NCI-H2107 (cell line): ENCODE measurements around the gene CD151.
A peak's percentile ranks its signal among the peaks of the same experiment; 100 is the strongest.

ENCODE experiments used
- DNase-seq: peaks from one replicate; lab custom pipeline; 2025; lab: John Stamatoyannopoulos, UW

The CD151 gene

DNA sequence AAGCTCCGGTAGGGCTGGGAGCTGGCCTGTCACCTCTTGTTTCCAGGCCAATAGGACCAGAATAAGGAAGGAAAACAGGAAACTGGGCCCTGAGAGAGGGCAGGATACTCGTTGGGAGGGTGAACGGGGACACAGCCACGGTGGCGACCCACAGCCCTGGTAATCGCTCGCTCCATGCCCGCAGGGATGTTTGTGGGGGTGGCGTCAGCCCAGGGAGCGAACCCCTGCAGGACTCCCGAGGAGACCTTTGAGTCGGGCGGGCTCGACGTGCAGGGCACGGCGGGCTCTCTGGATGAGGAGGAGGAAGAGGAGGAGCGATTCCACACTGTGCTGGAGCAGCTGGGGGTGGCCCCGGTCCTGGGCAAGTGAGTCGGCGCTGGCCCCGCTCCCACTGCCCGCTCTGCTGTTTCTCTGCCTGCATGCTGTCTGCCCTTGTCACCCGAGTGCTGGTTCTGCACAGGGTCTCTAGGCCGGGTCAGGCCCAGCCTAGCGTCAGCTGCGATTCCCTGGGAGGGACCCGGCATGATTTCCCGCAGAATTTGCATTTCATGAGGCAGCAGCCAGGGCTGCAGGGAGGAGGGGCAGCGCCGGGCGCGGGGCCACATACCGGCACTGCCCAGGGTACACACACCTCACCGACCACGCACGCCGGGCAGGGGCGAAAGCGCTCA lies 3.4 kb upstream of the CD151 start:
- no peak for DNase-seq

DNA sequence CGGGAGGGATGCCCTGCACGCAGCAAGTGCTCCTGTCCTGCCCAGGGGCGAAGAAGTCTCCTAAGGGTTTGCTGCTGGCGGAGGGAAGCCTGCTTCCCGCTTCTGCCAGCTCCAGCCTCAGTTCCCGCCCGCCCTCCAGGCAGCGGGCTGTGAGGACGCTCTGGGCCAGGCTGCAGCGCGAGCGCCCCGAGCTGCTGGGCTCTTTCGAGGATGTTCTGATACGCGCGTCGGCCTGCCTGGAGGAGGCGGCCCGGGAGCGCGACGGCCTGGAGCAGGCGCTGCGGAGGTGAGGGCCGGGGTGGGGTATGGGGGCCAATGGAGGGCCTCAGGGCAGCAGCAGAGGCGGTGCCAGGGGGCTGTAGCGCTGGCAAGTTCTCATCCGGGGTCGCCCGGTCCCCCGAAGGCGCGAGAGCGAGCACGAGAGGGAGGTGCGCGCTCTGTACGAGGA lies 2.9 kb upstream of the CD151 start:
- no peak for DNase-seq

DNA sequence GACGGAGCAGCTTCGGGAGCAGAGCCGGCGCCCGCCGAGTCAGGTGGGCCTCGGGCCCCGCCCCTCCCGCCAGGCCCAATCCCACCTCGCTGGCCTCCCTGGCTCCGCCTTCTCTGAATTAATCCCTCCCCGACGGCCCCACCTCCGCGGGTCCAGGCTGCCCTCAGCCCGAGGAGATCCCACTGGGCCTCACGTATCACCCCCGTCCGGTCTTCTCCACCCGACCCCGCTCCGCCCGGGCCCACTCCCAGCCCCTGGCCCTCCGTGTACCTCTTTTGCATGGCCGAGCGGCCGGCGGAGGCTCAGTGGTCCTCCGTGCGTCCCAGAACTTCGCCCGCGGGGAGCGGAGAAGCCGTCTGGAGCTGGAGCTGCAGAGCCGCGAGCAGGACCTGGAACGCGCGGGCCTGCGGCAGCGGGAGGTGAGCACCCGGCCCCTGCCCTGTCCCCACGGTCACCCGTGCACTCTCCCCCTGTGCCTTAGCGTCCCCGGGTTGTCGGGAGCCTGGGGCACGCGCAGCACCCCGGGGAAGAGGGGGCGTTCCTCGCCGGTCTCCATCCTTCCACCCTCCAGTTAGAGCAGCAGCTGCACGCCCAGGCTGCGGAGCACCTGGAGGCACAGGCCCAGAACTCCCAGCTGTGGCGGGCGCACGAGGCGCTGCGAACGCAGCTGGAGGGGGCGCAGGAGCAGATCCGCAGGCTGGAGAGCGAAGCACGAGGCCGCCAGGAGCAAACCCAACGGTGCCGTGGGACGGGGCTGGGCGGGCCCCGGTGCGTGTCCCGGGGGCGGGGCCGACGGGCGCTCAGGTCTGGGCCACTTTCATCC lies 2.2 kb upstream of the CD151 start:
- DNase-seq = no peak

DNA sequence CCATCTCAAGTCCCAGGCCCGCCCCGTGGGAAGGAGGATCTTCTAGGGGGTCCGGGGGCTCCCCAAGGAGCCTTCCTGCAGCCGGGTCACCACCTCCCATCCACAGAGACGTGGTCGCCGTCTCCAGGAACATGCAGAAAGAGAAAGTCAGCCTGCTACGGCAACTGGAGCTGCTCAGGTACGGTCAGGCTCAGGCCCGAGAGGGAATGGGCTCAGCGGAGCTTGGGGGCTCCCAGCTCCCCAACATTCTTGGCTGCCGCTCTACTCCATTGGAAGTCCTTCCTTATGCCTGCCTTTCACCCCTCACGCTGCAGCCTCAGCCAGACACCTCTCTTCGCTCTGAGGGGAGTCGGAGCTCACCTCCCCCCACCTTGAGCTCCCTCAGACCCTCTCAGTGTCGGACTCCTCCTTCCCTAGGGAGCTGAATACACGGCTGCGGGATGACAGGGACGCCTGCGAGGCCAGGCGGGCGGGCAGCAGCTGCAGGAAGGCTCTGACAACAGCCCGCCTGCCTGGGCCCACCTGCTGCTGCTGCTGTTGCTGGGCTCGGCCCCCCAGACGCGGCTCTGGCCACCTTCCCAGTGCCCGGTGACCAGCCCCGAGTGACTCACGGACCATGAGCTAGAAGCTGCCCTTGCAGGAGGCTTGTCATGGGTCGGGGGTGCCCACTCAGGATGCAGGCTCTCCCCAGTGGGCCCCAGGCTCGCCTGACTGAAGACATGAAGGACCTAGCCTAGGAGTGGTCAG lies 1.5 kb upstream of the CD151 start:
- no peak for DNase-seq

DNA sequence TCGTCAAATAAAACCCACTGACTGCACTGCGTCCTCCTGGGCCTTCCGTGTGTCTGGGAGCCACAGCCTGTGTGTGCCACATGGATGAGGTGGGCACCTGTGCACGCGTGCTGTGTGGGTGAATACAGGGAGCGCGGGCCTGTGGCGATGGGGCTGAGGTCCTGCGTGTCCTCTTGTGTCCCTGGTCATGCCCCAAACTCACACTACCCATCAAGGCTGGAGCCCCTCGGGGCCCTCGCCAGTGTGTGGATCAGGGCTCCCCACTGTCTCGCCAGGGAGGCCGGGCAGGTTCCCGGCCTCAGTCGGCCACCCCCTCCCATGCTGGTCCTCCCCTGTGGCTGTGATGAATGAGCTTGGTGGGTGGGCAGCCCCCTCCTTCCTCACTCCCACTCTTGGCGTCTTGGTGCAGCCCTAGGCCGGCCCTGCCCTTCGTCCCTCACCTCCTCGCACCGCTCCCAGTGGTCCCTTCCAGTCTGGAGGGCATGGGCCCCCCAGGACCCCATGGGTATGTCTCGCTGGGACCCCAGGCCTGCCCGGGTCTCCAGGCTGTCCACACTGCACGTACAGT lies 707 bp upstream of the CD151 start:
- no peak for DNase-seq

DNA sequence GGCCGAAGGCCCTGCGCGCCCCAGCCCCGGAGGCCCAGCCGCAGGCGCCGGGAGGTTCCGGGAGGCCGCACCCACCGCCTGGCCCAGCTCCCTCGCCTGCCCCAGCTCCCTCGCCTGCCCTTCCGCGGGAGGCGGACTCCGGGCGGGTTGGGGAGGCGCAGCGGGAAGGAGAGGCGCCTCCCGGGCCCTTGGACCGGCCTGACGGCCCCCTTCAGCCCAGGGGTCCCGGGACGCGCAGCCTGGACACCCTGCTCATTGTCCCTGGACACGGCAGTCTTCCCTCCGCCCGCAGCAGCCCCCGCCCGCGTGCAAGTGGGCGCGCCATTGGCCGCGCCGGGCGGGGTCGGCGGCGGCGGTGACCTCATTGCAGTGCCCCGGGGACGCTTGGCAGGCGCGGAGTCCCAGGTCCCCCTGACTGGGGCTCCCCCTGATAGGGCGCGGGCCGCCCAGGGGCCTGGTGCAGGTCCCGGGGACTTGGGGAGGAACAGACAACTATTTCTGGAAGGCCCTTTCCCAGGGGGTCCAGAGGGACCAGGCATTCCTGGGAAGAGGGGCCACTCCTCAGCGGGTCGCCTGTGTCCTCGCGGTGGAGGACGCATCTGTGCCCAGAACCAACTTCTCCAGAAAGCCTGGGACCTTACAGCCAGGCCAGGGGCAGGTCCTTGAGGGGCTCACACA lies 501 bp downstream of the CD151 start:
- no peak for DNase-seq

DNA sequence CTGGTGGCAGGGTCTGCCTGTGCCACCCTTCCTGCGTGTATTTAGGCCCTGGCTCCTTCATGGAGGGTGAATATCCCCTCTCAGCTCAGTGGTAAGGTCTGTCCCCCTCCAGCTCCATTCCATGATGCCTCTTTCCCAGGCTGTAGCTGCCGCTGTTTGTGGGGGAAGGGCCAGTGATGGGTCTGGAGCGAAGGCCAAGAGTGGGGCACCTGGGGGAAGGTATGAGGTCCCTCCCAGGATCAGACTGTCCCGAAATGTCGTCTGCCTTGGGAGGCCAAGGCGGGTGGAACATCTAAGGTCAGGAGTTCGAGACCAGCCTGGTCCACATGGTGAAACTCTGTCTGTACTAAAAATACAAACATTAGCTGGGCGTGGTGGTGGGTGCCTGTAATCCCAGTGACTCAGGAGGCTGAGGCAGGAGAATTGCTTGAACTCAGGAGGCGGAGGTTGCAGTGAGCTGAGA lies 1.1 kb downstream of the CD151 start:
- no peak for DNase-seq

DNA sequence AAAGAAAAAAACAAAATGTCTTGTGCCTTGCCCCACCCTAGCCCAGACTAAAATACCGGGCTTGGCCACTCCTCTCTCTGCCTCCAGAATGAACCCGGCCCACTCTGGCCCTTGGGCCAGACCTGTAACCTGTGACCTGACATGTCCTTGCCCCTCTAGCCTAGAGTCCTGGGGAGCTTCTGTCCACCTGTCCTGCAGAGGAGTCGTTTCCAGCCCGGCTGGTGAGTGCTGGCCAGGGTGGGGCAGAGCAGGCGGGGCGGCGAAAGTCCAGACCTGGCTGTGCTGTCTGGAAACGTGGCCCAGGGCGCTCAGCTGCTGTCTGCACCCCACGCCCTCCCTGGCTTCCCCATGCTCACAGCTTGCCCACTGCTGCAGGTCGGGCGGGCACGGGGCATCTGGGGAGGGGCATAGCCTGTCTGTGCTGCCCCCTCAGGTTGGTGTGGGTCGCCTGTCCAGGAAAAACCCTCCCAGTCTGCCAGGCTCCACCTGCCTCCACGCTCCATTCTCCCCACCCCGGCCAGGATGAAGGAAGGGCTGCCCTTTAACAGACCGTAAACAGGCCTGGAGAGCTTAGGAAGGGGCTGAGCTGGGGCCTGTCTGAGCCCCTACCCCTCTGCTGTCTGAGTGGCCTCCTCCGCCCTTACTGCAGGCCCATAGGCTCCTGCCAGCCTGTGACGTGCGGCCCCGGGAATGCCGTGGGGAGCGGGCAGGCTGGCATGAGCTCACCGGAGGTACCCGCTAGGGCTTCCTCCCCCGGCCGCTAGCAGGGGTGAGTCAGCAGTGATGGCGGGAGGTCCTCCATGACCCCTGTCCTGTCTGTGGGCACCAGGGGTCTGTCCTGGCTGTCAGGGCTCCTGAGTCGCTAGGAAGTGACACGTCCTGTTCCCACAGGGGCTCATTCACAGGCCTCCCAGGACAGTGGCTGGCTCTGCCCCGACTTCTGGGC lies 1.9 kb downstream of the CD151 start:
- DNase-seq = no peak

DNA sequence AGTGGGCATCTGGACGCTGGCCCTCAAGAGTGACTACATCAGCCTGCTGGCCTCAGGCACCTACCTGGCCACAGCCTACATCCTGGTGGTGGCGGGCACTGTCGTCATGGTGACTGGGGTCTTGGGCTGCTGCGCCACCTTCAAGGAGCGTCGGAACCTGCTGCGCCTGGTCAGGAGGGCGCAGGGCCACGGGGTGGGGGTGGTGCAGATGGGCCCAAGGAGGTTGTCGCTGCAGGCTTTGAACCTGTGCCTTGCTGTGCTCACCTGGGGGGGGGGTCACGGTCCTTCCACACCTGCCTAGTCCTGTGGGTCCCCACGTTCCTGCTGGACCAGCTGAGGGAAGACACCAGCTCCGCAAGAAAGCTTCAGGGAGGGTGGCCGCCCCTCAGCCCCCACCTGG lies 3.5 kb downstream of the CD151 start:
- DNase-seq = no peak

DNA sequence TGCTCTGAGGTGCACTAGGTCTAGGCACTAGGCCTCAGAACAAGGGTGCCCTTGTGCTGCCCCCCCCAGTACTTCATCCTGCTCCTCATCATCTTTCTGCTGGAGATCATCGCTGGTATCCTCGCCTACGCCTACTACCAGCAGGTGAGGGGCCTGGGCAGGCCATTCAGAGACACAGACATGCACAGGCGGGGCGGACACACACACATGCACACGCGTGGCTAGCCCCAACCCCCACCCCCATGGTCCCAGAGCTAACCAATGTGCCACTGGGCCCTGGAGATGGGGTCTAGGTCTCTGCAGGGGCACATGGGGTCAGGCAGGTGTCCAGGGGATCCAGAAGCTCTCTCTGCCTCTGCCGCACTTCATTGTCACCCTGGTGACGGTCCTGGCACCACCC lies 3.9 kb downstream of the CD151 start:
- no peak for DNase-seq

DNA sequence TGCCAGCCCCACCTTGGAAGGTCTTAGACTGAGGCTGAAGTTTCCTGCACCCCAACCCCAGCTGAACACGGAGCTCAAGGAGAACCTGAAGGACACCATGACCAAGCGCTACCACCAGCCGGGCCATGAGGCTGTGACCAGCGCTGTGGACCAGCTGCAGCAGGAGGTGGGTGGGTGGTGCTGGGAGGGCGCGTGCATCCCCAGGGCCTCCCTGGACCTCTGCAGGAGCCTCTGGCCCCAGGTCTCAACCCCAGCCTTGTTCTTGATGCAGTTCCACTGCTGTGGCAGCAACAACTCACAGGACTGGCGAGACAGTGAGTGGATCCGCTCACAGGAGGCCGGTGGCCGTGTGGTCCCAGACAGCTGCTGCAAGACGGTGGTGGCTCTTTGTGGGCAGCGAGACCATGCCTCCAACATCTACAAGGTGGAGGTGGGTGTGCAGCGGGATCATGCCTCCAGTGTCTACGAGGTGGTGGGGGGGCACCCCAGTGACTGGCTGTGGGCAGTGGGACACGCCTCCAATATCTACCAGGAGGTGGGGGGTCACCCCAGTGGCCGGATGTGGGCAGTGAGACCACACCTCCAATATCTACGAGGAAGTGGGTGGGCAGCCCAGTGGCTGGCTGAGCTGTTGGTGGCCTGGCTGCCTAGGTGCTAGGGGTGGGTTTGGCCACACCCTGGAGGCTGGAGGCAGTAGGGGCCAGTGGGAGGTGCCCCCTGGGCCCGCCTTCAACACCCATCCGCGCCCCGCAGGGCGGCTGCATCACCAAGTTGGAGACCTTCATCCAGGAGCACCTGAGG lies 4.6 kb downstream of the CD151 start:
- no peak for DNase-seq

DNA sequence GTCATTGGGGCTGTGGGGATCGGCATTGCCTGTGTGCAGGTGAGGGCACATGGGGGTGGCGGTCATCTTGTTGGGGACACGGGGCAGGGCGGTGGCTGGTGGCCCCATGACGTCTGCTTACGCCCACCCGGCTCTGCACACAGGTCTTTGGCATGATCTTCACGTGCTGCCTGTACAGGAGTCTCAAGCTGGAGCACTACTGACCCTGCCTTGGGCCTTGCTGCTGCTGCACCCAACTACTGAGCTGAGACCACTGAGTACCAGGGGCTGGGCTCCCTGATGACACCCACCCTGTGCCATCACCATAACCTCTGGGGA lies 5.2 kb downstream of the CD151 start:
- no peak for DNase-seq

DNA sequence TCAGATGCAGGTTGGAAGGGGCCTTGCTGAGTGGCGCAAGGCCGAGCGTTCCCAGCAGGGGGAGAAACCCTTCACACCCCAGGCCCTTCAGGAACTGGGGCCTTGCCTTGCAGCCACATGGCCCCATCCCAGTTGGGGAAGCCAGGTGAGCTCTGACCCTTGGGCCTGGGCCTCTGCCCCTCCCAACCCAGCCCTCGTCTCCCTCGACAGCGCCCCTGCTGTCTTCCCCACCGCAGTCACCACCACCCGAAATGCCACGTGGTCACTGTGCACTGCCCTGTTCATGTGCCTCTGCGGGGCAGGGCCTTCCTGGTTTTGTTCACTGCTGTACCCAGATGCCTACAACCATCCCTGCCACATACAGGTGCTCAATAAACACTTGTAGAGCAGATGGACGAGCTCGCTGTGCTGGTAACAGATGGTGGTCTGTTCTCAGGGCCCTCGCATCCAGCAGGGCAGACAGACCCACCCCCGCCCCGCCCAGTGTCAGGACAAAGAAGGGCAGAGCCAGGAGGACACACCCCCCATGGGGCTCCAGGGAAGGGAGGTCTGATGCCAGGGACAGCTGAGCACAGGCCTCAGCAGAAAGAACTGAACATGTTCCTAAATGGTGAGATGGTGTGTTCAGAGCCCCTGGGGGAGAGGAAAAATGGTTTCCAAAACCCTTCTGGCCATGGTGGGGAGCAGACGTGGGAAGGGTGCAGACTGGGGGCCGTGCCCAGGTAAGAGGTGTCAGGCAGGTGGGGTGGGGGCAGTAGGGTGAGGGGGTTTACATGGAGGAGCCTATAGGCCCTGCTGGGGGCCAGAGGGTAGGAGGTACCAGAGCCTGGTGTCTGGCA lies 5.9 kb downstream of the CD151 start:
- DNase-seq = no peak

DNA sequence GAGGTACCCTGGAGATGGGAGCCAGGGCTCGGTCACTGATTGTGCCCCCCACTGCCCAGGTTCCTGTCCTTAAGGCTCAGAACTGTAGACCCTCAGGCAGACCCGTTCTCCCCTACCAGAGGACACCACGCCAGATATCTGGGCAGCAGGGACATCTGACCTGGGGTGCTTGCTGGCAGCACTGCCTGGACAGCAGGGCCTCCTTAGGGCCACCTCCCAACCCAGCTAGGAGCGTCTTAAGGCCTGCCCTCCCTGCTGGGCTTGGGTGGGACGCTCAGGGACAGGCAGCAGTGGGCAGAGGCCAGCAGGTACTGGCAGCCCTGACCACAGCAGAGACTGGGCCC lies 6.5 kb downstream of the CD151 start:
- DNase-seq = no peak

DNA sequence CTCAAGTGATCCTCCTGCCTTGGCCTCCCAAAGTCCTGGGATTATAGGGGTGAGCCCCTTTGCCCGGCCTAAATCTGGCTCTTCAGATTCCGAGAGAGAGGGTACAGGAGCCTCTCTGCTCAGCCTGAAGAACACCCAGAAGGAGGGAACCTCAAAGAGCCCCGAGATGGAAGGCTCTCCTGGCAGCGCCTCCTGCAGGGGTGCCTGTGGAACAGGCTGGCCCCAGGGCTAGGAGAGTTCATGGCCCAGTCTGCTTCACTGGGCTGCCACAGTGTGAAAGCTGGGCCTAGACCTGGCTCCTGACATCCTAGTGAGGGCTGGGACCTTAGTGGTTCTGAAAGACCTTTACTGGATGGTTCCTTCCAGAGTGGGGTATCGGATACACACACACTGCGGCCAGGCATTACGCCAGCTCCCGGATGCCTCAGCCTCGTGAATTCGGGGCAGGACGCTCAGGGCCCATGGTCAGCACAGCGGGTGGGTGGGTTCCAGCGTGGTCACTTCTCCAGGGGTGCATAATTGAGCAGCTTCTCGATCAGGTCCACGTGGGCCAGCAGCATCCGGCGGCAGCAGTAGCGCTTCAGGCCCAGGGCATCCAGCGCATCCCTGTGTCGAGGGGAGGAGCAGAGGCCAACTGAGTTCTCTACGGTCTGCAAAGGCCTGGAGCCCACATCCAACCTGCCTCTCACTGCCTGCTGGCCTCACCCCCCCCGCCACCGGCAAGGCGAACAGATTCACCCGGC lies 7.3 kb downstream of the CD151 start:
- no peak for DNase-seq

DNA sequence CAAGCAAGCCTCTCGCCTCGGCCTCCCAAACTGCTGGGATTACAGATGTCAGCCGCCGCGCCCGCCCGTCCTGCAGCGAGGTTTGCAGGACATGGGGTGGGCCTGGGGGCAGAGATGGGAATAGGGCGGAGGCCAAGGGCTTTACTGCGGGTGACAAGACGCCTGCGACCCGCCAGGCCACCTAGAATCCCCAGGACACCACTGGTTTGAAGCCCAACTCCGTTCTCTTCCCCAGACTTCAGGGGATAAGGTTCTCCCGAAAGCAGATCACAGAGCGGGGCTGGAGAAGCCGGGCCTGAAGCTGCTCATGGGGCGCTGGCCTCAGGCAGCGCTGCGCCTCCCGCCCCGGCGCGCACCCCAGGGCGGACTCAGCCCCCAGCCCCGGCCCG lies 9.2 kb downstream of the CD151 start:
- no peak for DNase-seq

DNA sequence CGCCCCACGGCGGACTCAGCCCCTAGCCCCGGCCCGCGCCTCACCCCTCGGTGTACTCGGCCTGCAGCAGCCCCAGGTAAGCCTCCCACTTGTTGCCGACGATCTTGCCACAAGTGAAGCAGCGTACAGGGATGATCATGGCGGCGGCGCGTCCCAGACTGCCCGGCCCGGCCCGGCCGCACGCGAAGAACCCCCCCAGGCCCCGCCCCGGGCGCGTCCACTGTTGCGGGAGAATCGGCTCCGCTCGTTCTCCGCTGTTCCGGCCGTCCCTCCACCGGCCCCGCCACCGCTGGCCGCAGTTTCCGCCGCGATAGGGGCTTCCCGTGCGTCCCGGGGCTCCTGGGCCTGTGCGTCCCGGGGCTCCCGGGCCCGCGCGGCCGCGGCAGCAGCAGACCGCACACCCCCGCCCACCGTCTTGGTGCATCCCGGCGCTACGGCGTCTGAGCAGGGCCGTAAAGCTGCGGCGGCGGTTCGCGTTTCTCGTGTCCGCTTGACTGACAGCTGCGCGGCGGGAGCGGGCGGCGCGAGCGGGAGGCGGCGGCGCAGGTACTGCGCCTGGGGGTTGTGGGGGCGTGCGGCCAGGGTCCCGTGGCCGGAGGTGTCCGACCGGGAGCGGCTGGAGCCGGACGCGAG lies 9.7 kb downstream of the CD151 start, which contains the start of the genes POLR2L and TSPAN4:
POLR2L (minus strand) TSS at position 160 of the 633 bp plus-strand sequence; CDS start at position 139, 21 bp downstream.
TSPAN4 (plus strand) TSS at position 483 of the 633 bp plus-strand sequence. CDS start 7,453 bp downstream, outside the sequence.
- peak; percentile 66 for DNase-seq
